Measurements from ENCODE around the gene PSMC3IP.

GRCh38 chr17:42526031-42526444 lies 51.5 kb downstream of the PSMC3IP start:
- TF ChIP-seq, protein P1, sequence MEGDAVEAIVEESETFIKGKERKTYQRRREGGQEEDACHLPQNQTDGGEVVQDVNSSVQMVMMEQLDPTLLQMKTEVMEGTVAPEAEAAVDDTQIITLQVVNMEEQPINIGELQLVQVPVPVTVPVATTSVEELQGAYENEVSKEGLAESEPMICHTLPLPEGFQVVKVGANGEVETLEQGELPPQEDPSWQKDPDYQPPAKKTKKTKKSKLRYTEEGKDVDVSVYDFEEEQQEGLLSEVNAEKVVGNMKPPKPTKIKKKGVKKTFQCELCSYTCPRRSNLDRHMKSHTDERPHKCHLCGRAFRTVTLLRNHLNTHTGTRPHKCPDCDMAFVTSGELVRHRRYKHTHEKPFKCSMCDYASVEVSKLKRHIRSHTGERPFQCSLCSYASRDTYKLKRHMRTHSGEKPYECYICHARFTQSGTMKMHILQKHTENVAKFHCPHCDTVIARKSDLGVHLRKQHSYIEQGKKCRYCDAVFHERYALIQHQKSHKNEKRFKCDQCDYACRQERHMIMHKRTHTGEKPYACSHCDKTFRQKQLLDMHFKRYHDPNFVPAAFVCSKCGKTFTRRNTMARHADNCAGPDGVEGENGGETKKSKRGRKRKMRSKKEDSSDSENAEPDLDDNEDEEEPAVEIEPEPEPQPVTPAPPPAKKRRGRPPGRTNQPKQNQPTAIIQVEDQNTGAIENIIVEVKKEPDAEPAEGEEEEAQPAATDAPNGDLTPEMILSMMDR (IDR thresholded peaks at IDR 0.05): no peak
- no peak for TF ChIP-seq POLR2A (IDR thresholded peaks at IDR 0.05)

Measured in body of pancreas (tissue), 4 donors.